H1 (cell line): ENCODE data around the gene NTRK2. TPM values are rescaled to one million over a fixed set of nuclear protein-coding genes. Genes with fewer than 3 reads are reported as not detected.

Experiments used
- CTCF ChIA-PET: fragments of 300-600 bp; sonication (Branson Sonifier 250); formaldehyde crosslinking; loops from one replicate; lab custom pipeline; 2021; ENCODE audit not compliant: partially characterized antibody; lab: Charles Lee
- POLR2A ChIA-PET: fragments of 300-600 bp; sonication (Branson Sonifier 250); formaldehyde crosslinking; loops from one replicate; lab custom pipeline; 2021; ENCODE audit warnings: inconsistent platforms; ENCODE audit not compliant: partially characterized antibody; lab: Charles Lee
- DNase-seq, 2 experiments: peaks; one replicate each; pipeline versions ENCODE4 v3.0.0 to v3.0.0-alpha.2; 2010 to 2022; ENCODE audit warnings: low spot score in 2 of 2, low read depth in 1 of 2, mixed read lengths in 1 of 2
- FAIRE-seq: peaks from 2 replicates; lab custom pipeline; 2011; peaks lifted over from hg19 to GRCh38; lab: Jason Lieb, UNC
- H2AFZ ChIP-seq: 2 replicates; pipeline ENCODE4 v1.8.1; 2012; ENCODE audit warnings: low read length, inconsistent platforms
- H2AK5ac ChIP-seq: 2 replicates; pipeline ENCODE4 v1.6.1; 2013; ENCODE audit warnings: low read depth, low read length
- H2BK120ac ChIP-seq: replicated peaks from 2 replicates; pipeline ENCODE3; 2013; ENCODE audit warnings: low read depth, low read length, inconsistent platforms
- H2BK12ac ChIP-seq: 2 replicates; pipeline ENCODE4 v1.6.1; 2013; ENCODE audit warnings: low read depth, low read length
- H2BK15ac ChIP-seq: 2 replicates; pipeline ENCODE4 v1.6.1; 2013; ENCODE audit warnings: low read length
- H2BK20ac ChIP-seq: 2 replicates; pipeline ENCODE4 v1.6.1; 2013; ENCODE audit warnings: low read length
- H2BK5ac ChIP-seq: 2 replicates; pipeline ENCODE4 v1.6.1; 2013; ENCODE audit warnings: low read depth, low read length
- H3K14ac ChIP-seq: 2 replicates; pipeline ENCODE4 v1.6.1; 2013; ENCODE audit warnings: inconsistent platforms; ENCODE audit not compliant: insufficient read length
- H3K18ac ChIP-seq: 2 replicates; pipeline ENCODE4 v1.6.1; 2013; ENCODE audit warnings: low read length; ENCODE audit errors: extremely low read depth
- H3K23ac ChIP-seq: 2 replicates; pipeline ENCODE4 v1.6.1; 2013; ENCODE audit warnings: inconsistent platforms; ENCODE audit not compliant: insufficient read length
- H3K23me2 ChIP-seq: 2 replicates; pipeline ENCODE4 v1.6.1; 2013; ENCODE audit warnings: low read depth, low read length
- H3K27ac ChIP-seq: 2 replicates; pipeline ENCODE4 v1.6.1; 2011; ENCODE audit warnings: low read depth, low read length, inconsistent platforms
- H3K27me3 ChIP-seq, 4 experiments: replicated peaks in 1 of 4; 1 replicate in 1 of 4; 2 replicates in 3 of 4; pipeline versions ENCODE4 v1.6.1 to v1.8.1; 2011 to 2013; ENCODE audit warnings: low read length in 3 of 4, mild to moderate bottlenecking in 3 of 4, inconsistent platforms in 2 of 4, mixed read lengths in 2 of 4, moderate library complexity in 1 of 4; ENCODE audit not compliant: control insufficient read depth in 3 of 4, insufficient read depth in 3 of 4; ENCODE audit errors: extremely low read depth in 1 of 4
- H3K36me3 ChIP-seq, 4 experiments: 2 replicates each; pipeline versions ENCODE4 v1.6.1 to v1.8.1; 2011 to 2013; ENCODE audit warnings: mild to moderate bottlenecking in 4 of 4, low read length in 3 of 4, moderate library complexity in 2 of 4, control low read depth in 1 of 4, inconsistent platforms in 1 of 4; ENCODE audit not compliant: insufficient read depth in 4 of 4, control insufficient read depth in 2 of 4
- H3K4ac ChIP-seq: replicated peaks from 2 replicates; pipeline ENCODE3; 2013; ENCODE audit warnings: low read length, low read depth, mixed read lengths, inconsistent platforms; ENCODE audit not compliant: insufficient read length
- H3K4me1 ChIP-seq, 4 experiments: replicated peaks in 1 of 4; 1 replicate in 1 of 4; 2 replicates in 3 of 4; pipeline versions ENCODE4 v1.6.1 to v1.8.1; 2011 to 2013; ENCODE audit warnings: low read length in 3 of 4, inconsistent platforms in 2 of 4, mixed read lengths in 1 of 4; ENCODE audit not compliant: insufficient read depth in 4 of 4, control insufficient read depth in 3 of 4
- H3K4me2 ChIP-seq, 2 experiments: 2 replicates each; pipeline versions ENCODE4 v1.6.1 to v1.8.1; 2011 to 2013; ENCODE audit warnings: low read depth in 2 of 2, low read length in 2 of 2, control low read depth in 1 of 2, inconsistent platforms in 1 of 2, mild to moderate bottlenecking in 1 of 2; ENCODE audit not compliant: insufficient read depth in 1 of 2
- H3K4me3 ChIP-seq, 4 experiments: fragments of 200-600, 300-600 bp in 1 of 4; sonication (generic), shearing (Covaris generic), sonication (Bioruptor Twin) in 1 of 4; 2 replicates each; pipeline versions ENCODE4 v1.5.1 to v1.8.1; 2011 to 2016; ENCODE audit warnings: low read length in 4 of 4, low read depth in 3 of 4, control low read depth in 2 of 4, inconsistent platforms in 2 of 4, mild to moderate bottlenecking in 2 of 4, mixed read lengths in 1 of 4, moderate library complexity in 1 of 4; ENCODE audit not compliant: insufficient read depth in 2 of 4; ENCODE audit errors: extremely low read depth in 1 of 4
- H3K56ac ChIP-seq: replicated peaks from 2 replicates; pipeline ENCODE3; 2013; ENCODE audit warnings: low read depth, mild to moderate bottlenecking, mixed read lengths, low read length, inconsistent platforms; ENCODE audit not compliant: insufficient read length
- H3K79me1 ChIP-seq: 2 replicates; pipeline ENCODE4 v1.6.1; 2013; ENCODE audit warnings: low read depth, low read length, control low read depth
- H3K79me2 ChIP-seq, 2 experiments: 2 replicates each; pipeline versions ENCODE4 v1.6.1 to v1.8.1; 2012 to 2013; ENCODE audit warnings: low read length in 2 of 2, mild to moderate bottlenecking in 2 of 2, inconsistent platforms in 1 of 2; ENCODE audit not compliant: insufficient read depth in 2 of 2, control insufficient read depth in 1 of 2
- H3K9ac ChIP-seq, 4 experiments: replicated peaks in 1 of 4; 1 replicate in 1 of 4; 2 replicates in 3 of 4; pipeline versions ENCODE4 v1.6.1 to v1.8.1; 2011 to 2013; ENCODE audit warnings: low read depth in 3 of 4, low read length in 3 of 4, control low read depth in 2 of 4, mild to moderate bottlenecking in 2 of 4, moderate library complexity in 2 of 4, inconsistent platforms in 1 of 4; ENCODE audit errors: extremely low read depth in 1 of 4
- H3K9me3 ChIP-seq, 2 experiments: 2 replicates each; pipeline versions ENCODE4 v1.6.1 to v1.8.1; 2012 to 2013; ENCODE audit warnings: mild to moderate bottlenecking in 2 of 2, moderate library complexity in 2 of 2, control low read depth in 1 of 2, inconsistent platforms in 1 of 2, low read depth in 1 of 2, low read length in 1 of 2, mixed read lengths in 1 of 2; ENCODE audit not compliant: insufficient read depth in 2 of 2
- H4K20me1 ChIP-seq, 2 experiments: replicated peaks in 1 of 2; 2 replicates each; pipeline versions ENCODE3 to v1.8.1; 2011 to 2013; ENCODE audit warnings: inconsistent platforms in 2 of 2, low read length in 2 of 2, mild to moderate bottlenecking in 1 of 2; ENCODE audit not compliant: insufficient read depth in 2 of 2, control insufficient read depth in 1 of 2
- H4K5ac ChIP-seq: 2 replicates; pipeline ENCODE4 v1.6.1; 2013; ENCODE audit warnings: low read length, low read depth, mixed read lengths, inconsistent platforms; ENCODE audit not compliant: insufficient read length
- H4K8ac ChIP-seq: 2 replicates; pipeline ENCODE4 v1.8.0; 2013; ENCODE audit warnings: mild to moderate bottlenecking, moderate library complexity, low read length, inconsistent platforms; ENCODE audit not compliant: insufficient read depth; ENCODE audit errors: extremely low read depth
- H4K91ac ChIP-seq: replicated peaks from 2 replicates; pipeline ENCODE3; 2013; ENCODE audit warnings: low read length, mixed read lengths, inconsistent platforms; ENCODE audit not compliant: insufficient read length
- CBX8 ChIP-seq: fragments of 300-800, 300-1000 bp; sonication (generic); IDR thresholded peaks from 2 replicates; pipeline ENCODE4 v1.7.1; 2016; ENCODE audit warnings: low read depth, low read length, borderline replicate concordance
- CEBPB ChIP-seq: IDR thresholded peaks from 2 replicates; pipeline ENCODE4 v1.6.1; 2012; ENCODE audit warnings: low read depth, low read length
- CREB1 ChIP-seq: IDR thresholded peaks from 2 replicates; pipeline ENCODE4 v1.6.1; 2012; ENCODE audit warnings: inconsistent platforms
- HDAC2 ChIP-seq, 2 experiments: fragments of 300-600 bp in 1 of 2; sonication (generic) in 1 of 2; IDR thresholded peaks; 2 replicates each; pipeline ENCODE4 v1.6.1; 2011 to 2012; ENCODE audit warnings: low read depth in 2 of 2, low read length in 2 of 2, mild to moderate bottlenecking in 2 of 2, moderate library complexity in 2 of 2, borderline replicate concordance in 1 of 2, inconsistent platforms in 1 of 2
- KDM4A ChIP-seq: IDR thresholded peaks from one replicate; pipeline ENCODE4 v1.7.1; 2012; ENCODE audit warnings: low read depth, mild to moderate bottlenecking, moderate library complexity, low read length, inconsistent platforms; ENCODE audit not compliant: severe bottlenecking
- KDM5A ChIP-seq: fragments of 200-600 bp; IDR thresholded peaks from 2 replicates; pipeline ENCODE4 v1.7.1; 2012; ENCODE audit warnings: mild to moderate bottlenecking, low read length, inconsistent platforms, mixed read lengths
- POU5F1 ChIP-seq: IDR thresholded peaks from 2 replicates; pipeline ENCODE4 v1.6.1; 2011; ENCODE audit warnings: low read depth, mild to moderate bottlenecking, low read length, moderate library complexity
- SIRT6 ChIP-seq: IDR thresholded peaks from one replicate; pipeline ENCODE4 v1.7.1; 2012; ENCODE audit warnings: low read length, inconsistent platforms
- SIX5 ChIP-seq: IDR thresholded peaks from 2 replicates; pipeline ENCODE4 v1.6.1; 2011; ENCODE audit warnings: mild to moderate bottlenecking, low read depth, low read length
- YY1 ChIP-seq: IDR thresholded peaks from 2 replicates; pipeline ENCODE4 v1.6.1; 2011; ENCODE audit warnings: low read depth, mild to moderate bottlenecking, low read length
- ZNF274 ChIP-seq: IDR thresholded peaks from 2 replicates; pipeline ENCODE4 v1.7.0; 2012; ENCODE audit warnings: low read length, borderline replicate concordance; ENCODE audit errors: extremely low read depth
- WGBS, 2 experiments: shearing (Covaris generic) in 1 of 2; methylation state at CpG; one replicate each; pipeline versions ENCODE4 v1.1.6 to v1.1.7; 2013 to 2015; ENCODE audit warnings: low lambda C conversion rate in 2 of 2, mixed read lengths in 2 of 2, inconsistent platforms in 1 of 2, low coverage in 1 of 2, missing lambda C conversion rate in 1 of 2; ENCODE audit not compliant: insufficient replicate concordance in 2 of 2, insufficient coverage in 1 of 2, insufficient read length in 1 of 2; ENCODE audit errors: extremely low coverage in 1 of 2, missing lambda C conversion rate in 1 of 2; 5-methylcytosine and 5-hydroxymethylcytosine counted together
- polyA plus RNA-seq, 7 experiments: library from polyadenylated mRNA; depleted of rRNA in 3 of 7; stranded (reverse) in 5 of 7; unstranded in 2 of 7; fragments of >200 nt in 5 of 7; fragments of 200-250 nt in 2 of 7; gene quantifications; 1 replicate in 5 of 7; 2 replicates in 1 of 7; 4 replicates in 1 of 7; pipeline versions ENCODE4 v1.2.1 to v1.2.3, GENCODE V29; 2011 to 2013; ENCODE audit warnings: missing spikeins in 2 of 7, mixed read lengths in 2 of 7
- total RNA-seq: library from RNA; stranded (reverse); fragmentation: NEBNext Ultra II Directional; extraction: Animal tissue kit (Norgen Biotek cat#: 25700); gene quantifications from 2 replicates; pipeline ENCODE4 v1.2.1, GENCODE V29; 2021
- TF ChIP-seq, protein P1 (sequence below): IDR thresholded peaks from 2 replicates; pipeline ENCODE4 v1.6.1; 2012; ENCODE audit warnings: low read length, inconsistent platforms
- TF ChIP-seq, protein P2 (sequence below): IDR thresholded peaks from 2 replicates; pipeline ENCODE4 v1.6.1; 2011; ENCODE audit warnings: low read depth, mild to moderate bottlenecking, low read length; ENCODE audit not compliant: insufficient read depth

NTRK2 gene
- total and polyA plus RNA-seq, 2 of the 8 experiments (the other 6 are each of a cell fraction or from before 2014, with no cell fraction given): 0.03 to 0.04 TPM

DNA sequence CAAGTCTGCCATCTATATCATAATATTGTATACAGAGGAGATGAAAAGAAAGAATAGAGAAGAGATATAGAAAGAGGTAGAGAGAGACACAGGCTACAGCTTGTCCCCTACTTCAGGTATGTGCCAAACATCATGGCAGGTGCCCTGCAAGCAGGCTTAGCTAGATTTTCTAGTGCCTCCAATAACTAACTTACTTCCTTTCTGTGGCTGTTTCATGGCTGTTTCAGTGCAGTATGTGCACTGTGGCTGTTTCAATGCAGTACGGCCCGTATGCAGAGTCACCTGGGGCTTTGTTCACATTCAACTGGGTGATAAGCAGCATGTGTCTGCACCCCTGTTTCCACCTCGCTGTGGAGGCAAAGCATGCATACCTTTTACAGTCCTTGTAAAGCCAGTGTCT lies 327.2 kb downstream of the NTRK2 start:
- H2BK120ac ChIP-seq: no peak overlapping the region
- no peak overlapping the region for H2BK15ac ChIP-seq
- H2AK5ac ChIP-seq: no peak overlapping the region
- no peak overlapping the region for H3K4me3 ChIP-seq
- H3K9ac ChIP-seq: no peak overlapping the region
- no peak overlapping the region for H4K91ac ChIP-seq
- H4K8ac ChIP-seq: no peak overlapping the region
- H3K4me1 ChIP-seq: peaks cover 0 to 5% (median under 1%) of the 10 kb centered on the region in 4 experiments; a peak in 3 of 7 replicates
- no peak overlapping the region for H2BK20ac ChIP-seq
- no peaks in the 10 kb centered on the region for H3K23me2 ChIP-seq
- H3K14ac ChIP-seq: no peak overlapping the region
- no peaks in the 10 kb centered on the region for H3K36me3 ChIP-seq
- peaks cover 13 to 18% of the 10 kb centered on the region in 2 experiments for H3K9me3 ChIP-seq
- DNase-seq (no peak), FAIRE-seq (no peak)
- H4K20me1 ChIP-seq: no peaks in the 10 kb centered on the region
- no peak overlapping the region for H3K56ac ChIP-seq
- H3K23ac ChIP-seq: no peak overlapping the region
- no peak overlapping the region for H2BK5ac ChIP-seq
- no peak overlapping the region for H2AFZ ChIP-seq
- WGBS, 2 experiments: 86% methylated on average over 3 of the region's 3 CpGs; no CpG with 5 or more reads in 1 of the 2 experiments
- H3K27ac ChIP-seq: no peak overlapping the region
- H3K4me2 ChIP-seq: no peak overlapping the region
- H2BK12ac ChIP-seq: no peak overlapping the region
- no peaks in the 10 kb centered on the region for H3K79me2 ChIP-seq
- POLR2A ChIA-PET: interaction anchor here (1.1 kb wide), 1 partner anchor 13 kb away, joined by 3 read pairs; no protein-coding TSS in a partner anchor
- H3K18ac ChIP-seq: no peak overlapping the region
- H3K4ac ChIP-seq: no peak overlapping the region
- H3K79me1 ChIP-seq: no peaks in the 10 kb centered on the region
- H4K5ac ChIP-seq: no peak overlapping the region
- H3K27me3 ChIP-seq: no peaks in the 10 kb centered on the region
- CTCF ChIA-PET: interaction anchor here (0.6 to 3.4 kb wide), 20 partner anchors 9 to 392 kb away, joined by 3 to 26 read pairs (median 3); no protein-coding TSS in a partner anchor
- TF ChIP-seq POU5F1: no peak
- TF ChIP-seq YY1: no peak
- no peak for TF ChIP-seq CBX8
- TF ChIP-seq CEBPB: no peak
- TF ChIP-seq KDM4A: no peak
- TF ChIP-seq, protein P1, sequence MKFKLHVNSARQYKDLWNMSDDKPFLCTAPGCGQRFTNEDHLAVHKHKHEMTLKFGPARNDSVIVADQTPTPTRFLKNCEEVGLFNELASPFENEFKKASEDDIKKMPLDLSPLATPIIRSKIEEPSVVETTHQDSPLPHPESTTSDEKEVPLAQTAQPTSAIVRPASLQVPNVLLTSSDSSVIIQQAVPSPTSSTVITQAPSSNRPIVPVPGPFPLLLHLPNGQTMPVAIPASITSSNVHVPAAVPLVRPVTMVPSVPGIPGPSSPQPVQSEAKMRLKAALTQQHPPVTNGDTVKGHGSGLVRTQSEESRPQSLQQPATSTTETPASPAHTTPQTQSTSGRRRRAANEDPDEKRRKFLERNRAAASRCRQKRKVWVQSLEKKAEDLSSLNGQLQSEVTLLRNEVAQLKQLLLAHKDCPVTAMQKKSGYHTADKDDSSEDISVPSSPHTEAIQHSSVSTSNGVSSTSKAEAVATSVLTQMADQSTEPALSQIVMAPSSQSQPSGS: no peak
- TF ChIP-seq SIRT6: no peak
- TF ChIP-seq SIX5: no peak
- no peak for TF ChIP-seq ZNF274
- TF ChIP-seq, protein P2, sequence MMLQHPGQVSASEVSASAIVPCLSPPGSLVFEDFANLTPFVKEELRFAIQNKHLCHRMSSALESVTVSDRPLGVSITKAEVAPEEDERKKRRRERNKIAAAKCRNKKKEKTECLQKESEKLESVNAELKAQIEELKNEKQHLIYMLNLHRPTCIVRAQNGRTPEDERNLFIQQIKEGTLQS: no peak
- TF ChIP-seq HDAC2 (IDR thresholded peaks at IDR 0.05; ENCODE audit: borderline replicate concordance in 1 of 2, low read depth in 2 of 2, low read length in 2 of 2): no peak
- no peak for TF ChIP-seq CREB1
- no peak for TF ChIP-seq KDM5A
